KMS-11 (cell line): ENCODE data around the gene USP6.

Experiments used
- H2AFZ ChIP-seq: fragments of 200-600 bp; sonication (generic); 2 replicates; pipeline ENCODE4 v1.6.1; 2016; ENCODE audit warnings: antibody characterized with exemption, mixed run types, low read depth
- H3K27ac ChIP-seq: fragments of 200-600 bp; sonication (generic); 2 replicates; pipeline ENCODE4 v1.6.1; 2016; ENCODE audit warnings: mild to moderate bottlenecking, mixed run types
- H3K27me3 ChIP-seq: fragments of 200-600 bp; sonication (generic); 2 replicates; pipeline ENCODE4 v1.6.1; 2017; ENCODE audit warnings: mild to moderate bottlenecking, low read depth, mixed run types, moderate library complexity; ENCODE audit not compliant: insufficient read depth
- H3K36me3 ChIP-seq: fragments of 200-600 bp; sonication (generic); 2 replicates; pipeline ENCODE4 v1.6.1; 2017; ENCODE audit warnings: mild to moderate bottlenecking, mixed run types; ENCODE audit not compliant: insufficient read depth
- H3K4me1 ChIP-seq: fragments of 200-600 bp; sonication (generic); 2 replicates; pipeline ENCODE4 v1.6.1; 2016; ENCODE audit warnings: mild to moderate bottlenecking, low read depth, mixed run types; ENCODE audit not compliant: poor library complexity, severe bottlenecking
- H3K4me2 ChIP-seq: fragments of 200-600 bp; sonication (generic); 2 replicates; pipeline ENCODE4 v1.7.0; 2016; ENCODE audit warnings: mild to moderate bottlenecking, mixed run types
- H3K4me3 ChIP-seq: fragments of 200-600 bp; sonication (generic); IDR thresholded peaks from 2 replicates; pipeline ENCODE4 v1.6.1; 2017; ENCODE audit warnings: low read depth, low read length, mixed read lengths; ENCODE audit not compliant: insufficient read depth
- H3K79me2 ChIP-seq: fragments of 200-600 bp; sonication (generic); 2 replicates; pipeline ENCODE4 v1.6.1; 2016; ENCODE audit warnings: low read depth, mixed run types; ENCODE audit not compliant: insufficient read depth
- H3K9ac ChIP-seq: fragments of 200-600 bp; sonication (generic); 2 replicates; pipeline ENCODE4 v1.6.1; 2016; ENCODE audit warnings: mild to moderate bottlenecking, mixed run types
- H4K20me1 ChIP-seq: fragments of 200-600 bp; sonication (generic); 2 replicates; pipeline ENCODE4 v1.6.1; 2016; ENCODE audit warnings: mild to moderate bottlenecking, mixed run types; ENCODE audit not compliant: insufficient read depth
- CTCF ChIP-seq: fragments of 200-600 bp; sonication (generic); conservative IDR thresholded peaks from 2 replicates; pipeline ENCODE4 v1.6.1; 2017; ENCODE audit warnings: low read depth, mild to moderate bottlenecking, antibody characterized with exemption, low read length, moderate library complexity, mixed read lengths

The USP6 gene

GRCh38 chr17:5077781-5078105 lies 38.1 kb upstream of the USP6 start:
- Histone ChIP-seq H2AFZ (no peak overlapping the region), H3K36me3 (no peaks in the 10 kb centered on the region), H3K79me2 (no peaks in the 10 kb centered on the region), H3K9ac (no peak overlapping the region), H4K20me1 (no peaks in the 10 kb centered on the region), H3K4me1 (no peaks in the 10 kb centered on the region), H3K27ac (no peak overlapping the region), H3K27me3 (no peaks in the 10 kb centered on the region), H3K4me3 (no peak overlapping the region), H3K4me2 (no peak overlapping the region)
- TF ChIP-seq CTCF = no peak

- Histone ChIP-seq H3K79me2 (no peaks in the 10 kb centered on the region), H3K36me3 (no peaks in the 10 kb centered on the region), H3K27me3 (no peaks in the 10 kb centered on the region), H3K9ac (no peak within 1 kb of the TSS), H3K4me1 (no peaks in the 10 kb centered on the region), H2AFZ (no peak within 1 kb of the TSS), H3K4me2 (no peak within 1 kb of the TSS), H3K4me3 (no peak within 1 kb of the TSS), H4K20me1 (no peaks in the 10 kb centered on the region), H3K27ac (no peak within 1 kb of the TSS)
- no peak for TF ChIP-seq CTCF
These were observed 37.5 kb upstream of the USP6 start, which contains the start of gene ZFP3 for GRCh38 chr17:5078106-5079028. ZFP3 (plus strand) TSS chr17:5078467; CDS start chr17:5091505, 13,038 bp downstream.

- H3K4me2 ChIP-seq = no peak overlapping the region
- no peaks in the 10 kb centered on the region for H3K4me1 ChIP-seq
- H3K27ac ChIP-seq = no peak overlapping the region
- TF ChIP-seq CTCF = no peak
- no peak overlapping the region for H2AFZ ChIP-seq
- no peaks in the 10 kb centered on the region for H3K79me2 ChIP-seq
- no peak overlapping the region for H3K9ac ChIP-seq
- H3K36me3 ChIP-seq = no peaks in the 10 kb centered on the region
- no peak overlapping the region for H3K4me3 ChIP-seq
- no peaks in the 10 kb centered on the region for H4K20me1 ChIP-seq
- H3K27me3 ChIP-seq = no peaks in the 10 kb centered on the region
These were observed 35.2 kb upstream of the USP6 start for GRCh38 chr17:5080591-5080990.

GRCh38 chr17:5092218-5093010 lies 23.4 kb upstream of the USP6 start:
- H2AFZ ChIP-seq = no peak overlapping the region
- H3K27me3 ChIP-seq = no peaks in the 10 kb centered on the region
- no peak for TF ChIP-seq CTCF
- no peak overlapping the region for H3K4me2 ChIP-seq
- H3K27ac ChIP-seq = no peak overlapping the region
- no peak overlapping the region for H3K4me3 ChIP-seq
- H3K36me3 ChIP-seq = no peaks in the 10 kb centered on the region
- H4K20me1 ChIP-seq = no peaks in the 10 kb centered on the region
- no peaks in the 10 kb centered on the region for H3K4me1 ChIP-seq
- H3K79me2 ChIP-seq = no peaks in the 10 kb centered on the region
- H3K9ac ChIP-seq = no peak overlapping the region
